HFFc6 (cell line): ENCODE measurements around the gene NDUFV3. TPM values are rescaled to one million over a fixed set of nuclear protein-coding genes. Genes with fewer than 3 reads are reported as not detected.
"Not testable (repeated sequence)": the region's sequence is repeated elsewhere in the genome, so short reads cannot be mapped to it uniquely, and the experiment has no call there.

ENCODE experiments used
- DNase-seq: peaks from one replicate; pipeline ENCODE4 v3.0.0-alpha.2; 2018
- H3K27ac Mint-ChIP-seq: 2 replicates; pipeline ENCODE4 v1.8.0; 2020; ENCODE audit warnings: mild to moderate bottlenecking, mixed read lengths
- H3K27me3 Mint-ChIP-seq: 2 replicates; pipeline ENCODE4 v1.8.0; 2021; ENCODE audit warnings: mild to moderate bottlenecking, moderate library complexity, mixed read lengths; ENCODE audit not compliant: insufficient read depth
- H3K36me3 Mint-ChIP-seq: 2 replicates; pipeline ENCODE4 v1.8.0; 2021; ENCODE audit warnings: low read depth, mixed read lengths
- H3K4me1 Mint-ChIP-seq: 2 replicates; pipeline ENCODE4 v1.8.0; 2020; ENCODE audit warnings: low read depth, mixed read lengths
- H3K4me3 Mint-ChIP-seq: 2 replicates; pipeline ENCODE4 v1.8.0; 2020; ENCODE audit warnings: mild to moderate bottlenecking, moderate library complexity, mixed read lengths
- H3K9me3 Mint-ChIP-seq: 2 replicates; pipeline ENCODE4 v1.8.0; 2020; ENCODE audit warnings: mild to moderate bottlenecking, mixed read lengths
- total RNA-seq, 6 experiments: library from RNA; stranded (reverse); fragmentation: NEBNext Ultra II Directional; extraction: Animal tissue kit (Norgen Biotek cat#: 25700); gene quantifications; 2 replicates in 1 of 6; 3 replicates in 5 of 6; pipeline ENCODE4 v1.2.3, GENCODE V29; 2021
- TF ChIP-seq, protein P1 (sequence below): fragments of 200-600 bp; sonication (generic); IDR thresholded peaks from 2 replicates; pipeline ENCODE4 v1.5.0; 2021; ENCODE audit warnings: antibody characterized with exemption, mild to moderate bottlenecking

The NDUFV3 gene
- total RNA-seq, 6 experiments from 2014 or later, result 54.3 to 63.0 (median 57.0) TPM

GRCh38 chr21:42868196-42868595 is 24.9 kb upstream of the NDUFV3 start:
- DNase-seq, result no peak
- TF ChIP-seq, protein P1, sequence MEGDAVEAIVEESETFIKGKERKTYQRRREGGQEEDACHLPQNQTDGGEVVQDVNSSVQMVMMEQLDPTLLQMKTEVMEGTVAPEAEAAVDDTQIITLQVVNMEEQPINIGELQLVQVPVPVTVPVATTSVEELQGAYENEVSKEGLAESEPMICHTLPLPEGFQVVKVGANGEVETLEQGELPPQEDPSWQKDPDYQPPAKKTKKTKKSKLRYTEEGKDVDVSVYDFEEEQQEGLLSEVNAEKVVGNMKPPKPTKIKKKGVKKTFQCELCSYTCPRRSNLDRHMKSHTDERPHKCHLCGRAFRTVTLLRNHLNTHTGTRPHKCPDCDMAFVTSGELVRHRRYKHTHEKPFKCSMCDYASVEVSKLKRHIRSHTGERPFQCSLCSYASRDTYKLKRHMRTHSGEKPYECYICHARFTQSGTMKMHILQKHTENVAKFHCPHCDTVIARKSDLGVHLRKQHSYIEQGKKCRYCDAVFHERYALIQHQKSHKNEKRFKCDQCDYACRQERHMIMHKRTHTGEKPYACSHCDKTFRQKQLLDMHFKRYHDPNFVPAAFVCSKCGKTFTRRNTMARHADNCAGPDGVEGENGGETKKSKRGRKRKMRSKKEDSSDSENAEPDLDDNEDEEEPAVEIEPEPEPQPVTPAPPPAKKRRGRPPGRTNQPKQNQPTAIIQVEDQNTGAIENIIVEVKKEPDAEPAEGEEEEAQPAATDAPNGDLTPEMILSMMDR, result no peak
- H3K36me3 Mint-ChIP-seq, result peaks cover 12% of the 10 kb centered on the region
- H3K27ac Mint-ChIP-seq, result no peak overlapping the region; the same call in 1 of the 2 replicates
- H3K27me3 Mint-ChIP-seq, result no peaks in the 10 kb centered on the region
- H3K9me3 Mint-ChIP-seq, result no peaks in the 10 kb centered on the region
- H3K4me1 Mint-ChIP-seq, result 0 out of 2 replicates have a peak, but pooled peaks cover 5% of the 10 kb centered on the region
- no peak overlapping the region for H3K4me3 Mint-ChIP-seq

GRCh38 chr21:42873096-42873495 is 20.0 kb upstream of the NDUFV3 start:
- TF ChIP-seq, protein P1, result no peak
- Mint-ChIP-seq H3K4me1 (peaks cover 4% of the 10 kb centered on the region), H3K9me3 (no peaks in the 10 kb centered on the region), H3K4me3 (no peak overlapping the region), H3K27me3 (no peaks in the 10 kb centered on the region), H3K27ac (no peak overlapping the region), H3K36me3 (peaks cover 21% of the 10 kb centered on the region)
- DNase-seq, result no peak

DNA sequence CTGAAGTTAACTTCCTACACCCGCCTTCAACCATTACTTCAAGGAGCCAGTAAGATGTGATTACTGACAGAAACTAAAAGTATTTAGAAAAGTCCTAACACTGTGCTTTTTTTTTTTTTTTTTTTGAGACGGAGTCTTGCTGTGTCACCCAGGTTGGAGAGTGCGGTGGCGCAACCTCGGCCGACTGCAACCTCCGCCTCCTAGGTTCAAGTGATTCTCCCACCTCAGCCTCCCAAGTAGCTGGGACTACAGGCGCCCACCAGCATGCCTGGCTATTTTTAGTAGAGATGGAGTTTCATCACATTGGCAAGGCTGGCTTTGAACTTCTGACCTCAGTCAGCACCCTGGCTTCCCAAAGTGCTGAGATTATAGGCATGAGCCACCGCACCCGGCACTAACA is 17.3 kb upstream of the NDUFV3 start:
- H3K27me3 Mint-ChIP-seq, result not testable (repeated sequence)

DNA sequence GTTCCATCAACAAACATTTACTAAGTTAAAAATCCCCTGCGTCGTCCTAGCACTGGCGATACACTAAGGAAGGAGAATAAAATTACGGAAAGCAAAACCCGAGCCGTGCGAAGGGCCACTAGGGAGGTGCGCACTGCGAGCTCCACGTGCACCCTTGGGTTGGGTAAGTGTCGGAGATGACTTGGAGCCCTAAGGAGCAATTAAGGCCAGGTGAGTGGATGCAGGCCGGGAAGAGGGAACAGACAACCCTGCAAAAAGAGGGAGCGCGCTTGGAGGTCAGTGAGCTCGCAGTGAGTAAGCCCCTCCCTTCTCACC is 14.5 kb upstream of the NDUFV3 start:
- peak overlapping the region; percentile 94 for H3K4me3 Mint-ChIP-seq
- H3K4me1 Mint-ChIP-seq, result peaks cover 23% of the 10 kb centered on the region
- peaks cover 29% of the 10 kb centered on the region for H3K36me3 Mint-ChIP-seq
- DNase-seq, result peak; percentile 5
- TF ChIP-seq, protein P1, result no peak
- H3K27ac Mint-ChIP-seq, result peak overlapping the region; percentile 91
- peaks cover 6% of the 10 kb centered on the region; the same call in 1 of the 2 replicates for H3K9me3 Mint-ChIP-seq
- H3K27me3 Mint-ChIP-seq, result peaks cover 3% of the 10 kb centered on the region

More for the DNA sequence above, 17.3 kb upstream of the NDUFV3 start:
- Mint-ChIP-seq H3K36me3 (peaks cover 30% of the 10 kb centered on the region), H3K4me1 (peaks cover 22% of the 10 kb centered on the region)
- not testable (repeated sequence) for H3K27ac Mint-ChIP-seq, H3K4me3 Mint-ChIP-seq, H3K9me3 Mint-ChIP-seq, DNase-seq

DNA sequence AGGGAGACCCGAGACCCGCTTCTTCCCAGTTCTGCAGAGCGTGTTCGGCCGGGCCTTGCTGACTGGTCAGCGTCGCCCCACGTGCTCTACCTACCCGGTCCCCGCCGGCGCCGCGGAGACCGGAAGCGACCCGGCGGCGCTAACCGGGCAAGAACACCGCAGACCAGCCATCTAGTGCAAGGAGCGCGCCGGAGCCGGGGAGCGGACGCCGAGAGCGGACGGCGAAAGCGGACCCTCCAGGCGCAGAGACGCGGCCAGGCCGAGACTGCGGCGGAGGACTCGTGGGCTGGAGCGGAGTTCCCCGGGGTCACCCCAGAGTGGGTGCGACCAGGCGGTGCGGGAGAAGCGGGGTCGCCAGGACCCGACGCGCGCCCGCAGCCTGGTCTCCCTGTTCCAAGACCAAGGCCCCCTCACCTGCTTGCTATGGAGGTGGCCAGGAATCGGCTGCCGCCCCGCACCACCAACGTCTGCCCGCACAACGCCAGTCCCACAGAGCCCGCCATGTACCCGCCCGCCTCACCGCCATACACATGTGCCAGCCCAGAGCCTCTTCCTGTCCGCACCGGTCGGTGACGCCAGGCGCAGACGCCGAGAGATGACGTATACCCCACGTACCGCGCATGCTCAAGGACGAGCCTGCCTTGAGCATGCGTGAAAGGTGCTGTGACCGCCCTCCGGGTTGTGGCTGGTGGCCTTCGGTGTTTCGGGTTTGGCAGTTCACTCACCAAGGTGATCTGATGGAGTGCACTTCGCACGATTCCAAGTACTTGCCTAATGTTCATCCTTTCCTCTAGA is 13.9 kb upstream of the NDUFV3 start, which contains the start of gene WDR4:
Gene WDR4 (minus strand): TSS at position 547 of the 795 bp plus-strand sequence. CDS start 44 bp downstream, at position 503.
- peaks cover 27% of the 10 kb centered on the region for H3K36me3 Mint-ChIP-seq
- peak; percentile 95 for DNase-seq
- TF ChIP-seq, protein P1, result no peak
- H3K9me3 Mint-ChIP-seq, result peaks cover 6% of the 10 kb centered on the region; the same call in 1 of the 2 replicates
- peak within 1 kb of the TSS; percentile 91 for H3K27ac Mint-ChIP-seq
- peaks cover 23% of the 10 kb centered on the region for H3K4me1 Mint-ChIP-seq
- H3K27me3 Mint-ChIP-seq, result peaks cover 3% of the 10 kb centered on the region
- peak within 1 kb of the TSS; percentile 94 for H3K4me3 Mint-ChIP-seq

DNA sequence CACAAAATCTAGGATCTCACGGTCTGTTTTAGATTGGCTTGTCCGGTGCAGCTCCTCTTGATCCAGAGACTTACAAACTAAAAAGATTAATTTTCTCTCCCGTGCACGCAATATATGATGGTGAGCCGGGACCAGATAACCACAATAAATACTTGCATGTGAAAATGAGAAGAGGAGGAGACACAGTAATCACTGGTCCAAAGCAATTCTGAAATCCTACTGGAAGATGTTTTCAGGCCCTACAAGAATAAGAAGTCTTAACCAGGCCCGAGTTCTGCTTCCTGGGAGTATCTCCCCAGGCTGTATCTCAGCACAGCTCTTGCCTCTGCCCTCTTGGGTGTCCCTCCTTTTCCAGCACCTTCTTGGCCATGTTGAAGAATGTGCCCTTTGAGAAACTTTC is 12.8 kb upstream of the NDUFV3 start:
- TF ChIP-seq, protein P1, result no peak
- peaks cover 23% of the 10 kb centered on the region for H3K36me3 Mint-ChIP-seq
- H3K27ac Mint-ChIP-seq, result peak overlapping the region; percentile 91
- H3K9me3 Mint-ChIP-seq, result peaks cover 6% of the 10 kb centered on the region; the same call in 1 of the 2 replicates
- DNase-seq, result no peak
- H3K4me1 Mint-ChIP-seq, result peaks cover 23% of the 10 kb centered on the region
- H3K4me3 Mint-ChIP-seq, result peak overlapping the region; percentile 94
- peaks cover 3% of the 10 kb centered on the region for H3K27me3 Mint-ChIP-seq
